ENCODE data around the gene TP63. TPM values are rescaled to one million over a fixed set of nuclear protein-coding genes. Genes with fewer than 3 reads are reported as not detected.

Gene TP63
- total and polyA plus RNA-seq, 8 donors: 0.45 to 2.7 (median 0.84) TPM

- ATAC-seq: no peak
- Histone ChIP-seq H3K27ac (no peak overlapping the region), H3K4me3 (no peak overlapping the region), H3K27me3 (no peaks in the 10 kb centered on the region), H3K36me3 (no peaks in the 10 kb centered on the region), H3K4me1 (no peaks in the 10 kb centered on the region), H3K9me3 (no peaks in the 10 kb centered on the region)
- intact Hi-C loops (cut with DNase I): no loop called here
- TF ChIP-seq CTCF (IDR thresholded peaks at IDR 0.05): no peak
- DNase-seq: no peak
Measured at GRCh38 chr3:189936201-189936945, 305.2 kb downstream of the TP63 start.

- Histone ChIP-seq H3K27ac (no peak overlapping the region), H3K36me3 (no peaks in the 10 kb centered on the region), H3K27me3 (no peaks in the 10 kb centered on the region), H3K4me1 (no peaks in the 10 kb centered on the region), H3K4me3 (no peak overlapping the region), H3K9me3 (no peaks in the 10 kb centered on the region)
- ATAC-seq: peak; percentile 66
- intact Hi-C loops (cut with DNase I): no loop called here
- peak in 1 of 4 donors; percentile 48 for DNase-seq
- no peak for TF ChIP-seq CTCF (IDR thresholded peaks at IDR 0.05)
Measured at GRCh38 chr3:189937302-189938127, 306.3 kb downstream of the TP63 start.

GRCh38 chr3:189941125-189941524 lies 309.9 kb downstream of the TP63 start:
- no peak for TF ChIP-seq CTCF (IDR thresholded peaks at IDR 0.05)
- ATAC-seq (no peak), DNase-seq (no peak)
- no peaks in the 10 kb centered on the region for H3K36me3 ChIP-seq
- no peaks in the 10 kb centered on the region for H3K9me3 ChIP-seq
- no peak overlapping the region for H3K27ac ChIP-seq
- H3K4me3 ChIP-seq: no peak overlapping the region
- H3K4me1 ChIP-seq: no peaks in the 10 kb centered on the region
- H3K27me3 ChIP-seq: no peaks in the 10 kb centered on the region
- intact Hi-C loops (cut with DNase I): no loop called here

GRCh38 chr3:189941679-189942078 lies 310.5 kb downstream of the TP63 start:
- no peak overlapping the region for H3K4me3 ChIP-seq
- DNase-seq (no peak), ATAC-seq (no peak)
- no peaks in the 10 kb centered on the region for H3K9me3 ChIP-seq
- H3K36me3 ChIP-seq: no peaks in the 10 kb centered on the region
- H3K27ac ChIP-seq: no peak overlapping the region
- intact Hi-C loops (cut with DNase I): no loop called here
- no peak for TF ChIP-seq CTCF (IDR thresholded peaks at IDR 0.05)
- no peaks in the 10 kb centered on the region for H3K27me3 ChIP-seq
- H3K4me1 ChIP-seq: no peaks in the 10 kb centered on the region

- H3K9me3 ChIP-seq: no peaks in the 10 kb centered on the region
- intact Hi-C loops (cut with DNase I): no loop called here
- H3K36me3 ChIP-seq: no peaks in the 10 kb centered on the region
- no peak for TF ChIP-seq CTCF (IDR thresholded peaks at IDR 0.05)
- no peaks in the 10 kb centered on the region for H3K4me1 ChIP-seq
- no peaks in the 10 kb centered on the region for H3K27me3 ChIP-seq
- DNase-seq: no peak
- H3K4me3 ChIP-seq: no peak overlapping the region
- no peak for ATAC-seq
- no peak overlapping the region for H3K27ac ChIP-seq
Measured at GRCh38 chr3:189942948-189943347, 311.8 kb downstream of the TP63 start.

Measured in left lung (tissue), 10 donors.